ENCODE results near the gene PNPLA2.

Gene PNPLA2

GRCh38 chr11:801097-801780, 17.5 kb upstream of the PNPLA2 start:
- no peaks in the 10 kb centered on the region for H3K36me3 ChIP-seq
- H3K27me3 ChIP-seq, result no peaks in the 10 kb centered on the region
- no peak overlapping the region for H3K27ac ChIP-seq
- peaks cover 36 to 47% of the 10 kb centered on the region in 2 experiments for H3K4me1 ChIP-seq (ENCODE audit: control insufficient read depth in 1 of 2, insufficient read depth in 1 of 2, low read depth in 1 of 2, low read length in 1 of 2)
- no peak for TF ChIP-seq CTCF (IDR thresholded peaks at IDR 0.05)
- H3K9me3 ChIP-seq, result no peaks in the 10 kb centered on the region
- no peak overlapping the region for H3K4me3 ChIP-seq (ENCODE audit: low read depth in 1 of 2, low read length in 1 of 2)

GRCh38 chr11:802018-802617, 16.6 kb upstream of the PNPLA2 start:
- H3K27ac ChIP-seq, result no peak overlapping the region
- TF ChIP-seq CTCF (IDR thresholded peaks at IDR 0.05), result no peak
- no peak overlapping the region for H3K4me3 ChIP-seq (ENCODE audit: low read depth in 1 of 2, low read length in 1 of 2)
- peaks cover 27 to 38% of the 10 kb centered on the region in 2 experiments for H3K4me1 ChIP-seq (ENCODE audit: control insufficient read depth in 1 of 2, insufficient read depth in 1 of 2, low read depth in 1 of 2, low read length in 1 of 2)
- H3K27me3 ChIP-seq, result no peaks in the 10 kb centered on the region
- no peaks in the 10 kb centered on the region for H3K9me3 ChIP-seq
- no peaks in the 10 kb centered on the region for H3K36me3 ChIP-seq

- no peak for TF ChIP-seq CTCF (IDR thresholded peaks at IDR 0.05)
- peaks cover 19 to 31% of the 10 kb centered on the region in 2 experiments for H3K4me1 ChIP-seq (ENCODE audit: control insufficient read depth in 1 of 2, insufficient read depth in 1 of 2, low read depth in 1 of 2, low read length in 1 of 2)
- no peak overlapping the region for H3K27ac ChIP-seq
- no peak overlapping the region for H3K4me3 ChIP-seq (ENCODE audit: low read depth in 1 of 2, low read length in 1 of 2)
- no peaks in the 10 kb centered on the region for H3K36me3 ChIP-seq
- H3K27me3 ChIP-seq, result no peaks in the 10 kb centered on the region
- no peaks in the 10 kb centered on the region for H3K9me3 ChIP-seq
Observed at GRCh38 chr11:802693-803466, 15.8 kb upstream of the PNPLA2 start.

- H3K4me1 ChIP-seq (ENCODE audit: control insufficient read depth in 1 of 2, insufficient read depth in 1 of 2, low read depth in 1 of 2, low read length in 1 of 2), result peaks cover 20 to 28% of the 10 kb centered on the region in 2 experiments
- H3K27ac ChIP-seq, result no peak overlapping the region
Observed at GRCh38 chr11:803467-803742, 15.3 kb upstream of the PNPLA2 start.

More at GRCh38 chr11:803467-803742, 15.3 kb upstream of the PNPLA2 start:
- no peaks in the 10 kb centered on the region for H3K9me3 ChIP-seq
- H3K4me3 ChIP-seq (ENCODE audit: low read depth in 1 of 2, low read length in 1 of 2), result no peak overlapping the region
- H3K27me3 ChIP-seq, result no peaks in the 10 kb centered on the region
- no peaks in the 10 kb centered on the region for H3K36me3 ChIP-seq
- TF ChIP-seq CTCF (IDR thresholded peaks at IDR 0.05), result no peak

Measured in neutrophil (primary cell).